HFFc6 (cell line): ENCODE data around the gene CELSR1. TPM values are rescaled to one million over a fixed set of nuclear protein-coding genes. Genes with fewer than 3 reads are reported as not detected.

Experiments
- DNase-seq: peaks from one replicate; pipeline ENCODE4 v3.0.0-alpha.2; 2018
- H3K27ac Mint-ChIP-seq: 2 replicates; pipeline ENCODE4 v1.8.0; 2020; ENCODE audit warnings: mild to moderate bottlenecking, mixed read lengths
- H3K27me3 Mint-ChIP-seq: 2 replicates; pipeline ENCODE4 v1.8.0; 2021; ENCODE audit warnings: mild to moderate bottlenecking, moderate library complexity, mixed read lengths; ENCODE audit not compliant: insufficient read depth
- H3K36me3 Mint-ChIP-seq: 2 replicates; pipeline ENCODE4 v1.8.0; 2021; ENCODE audit warnings: low read depth, mixed read lengths
- H3K4me1 Mint-ChIP-seq: 2 replicates; pipeline ENCODE4 v1.8.0; 2020; ENCODE audit warnings: low read depth, mixed read lengths
- H3K4me3 Mint-ChIP-seq: 2 replicates; pipeline ENCODE4 v1.8.0; 2020; ENCODE audit warnings: mild to moderate bottlenecking, moderate library complexity, mixed read lengths
- H3K9me3 Mint-ChIP-seq: 2 replicates; pipeline ENCODE4 v1.8.0; 2020; ENCODE audit warnings: mild to moderate bottlenecking, mixed read lengths
- CTCF ChIP-seq: fragments of 200-600 bp; sonication (generic); IDR thresholded peaks from 2 replicates; pipeline ENCODE4 v1.5.0; 2021; ENCODE audit warnings: antibody characterized with exemption, mild to moderate bottlenecking
- total RNA-seq, 6 experiments: library from RNA; stranded (reverse); fragmentation: NEBNext Ultra II Directional; extraction: Animal tissue kit (Norgen Biotek cat#: 25700); gene quantifications; 2 replicates in 1 of 6; 3 replicates in 5 of 6; pipeline ENCODE4 v1.2.3, GENCODE V29; 2021

The CELSR1 gene
- total RNA-seq, 6 experiments from 2014 or later: 4.7 to 8.2 (median 6.5) TPM

GRCh38 chr22:46340676-46341075 is 196.7 kb downstream of the CELSR1 start:
- peaks cover 10% of the 10 kb centered on the region for H3K4me1 Mint-ChIP-seq
- H3K36me3 Mint-ChIP-seq: peaks cover 16% of the 10 kb centered on the region; the same call in 1 of the 2 replicates
- H3K9me3 Mint-ChIP-seq: no peaks in the 10 kb centered on the region
- no peak overlapping the region for H3K27ac Mint-ChIP-seq
- DNase-seq: no peak
- no peak for TF ChIP-seq CTCF
- no peak overlapping the region for H3K4me3 Mint-ChIP-seq
- H3K27me3 Mint-ChIP-seq: peaks cover 7% of the 10 kb centered on the region

- H3K27ac Mint-ChIP-seq: no peak overlapping the region
- no peaks in the 10 kb centered on the region for H3K9me3 Mint-ChIP-seq
- DNase-seq: no peak
- no peak overlapping the region for H3K4me3 Mint-ChIP-seq
- H3K4me1 Mint-ChIP-seq: peaks cover 14% of the 10 kb centered on the region
- no peak for TF ChIP-seq CTCF
- H3K27me3 Mint-ChIP-seq: peaks cover 7% of the 10 kb centered on the region
- H3K36me3 Mint-ChIP-seq: peaks cover 16% of the 10 kb centered on the region; the same call in 1 of the 2 replicates
Observed at GRCh38 chr22:46339956-46340355, 197.5 kb downstream of the CELSR1 start.

GRCh38 chr22:46338636-46339035 is 198.8 kb downstream of the CELSR1 start:
- Mint-ChIP-seq H3K4me3 (no peak overlapping the region), H3K27me3 (peaks cover 6% of the 10 kb centered on the region; the same call in 1 of the 2 replicates), H3K4me1 (peaks cover 19% of the 10 kb centered on the region), H3K36me3 (peaks cover 22% of the 10 kb centered on the region; the same call in 1 of the 2 replicates), H3K9me3 (no peaks in the 10 kb centered on the region), H3K27ac (no peak overlapping the region)
- TF ChIP-seq CTCF: no peak
- no peak for DNase-seq

- H3K9me3 Mint-ChIP-seq: no peaks in the 10 kb centered on the region
- DNase-seq: no peak
- H3K27me3 Mint-ChIP-seq: peaks cover 6% of the 10 kb centered on the region; the same call in 1 of the 2 replicates
- TF ChIP-seq CTCF: no peak
- peaks cover 19% of the 10 kb centered on the region for H3K4me1 Mint-ChIP-seq
- 0 out of 2 replicates have a peak overlapping the region, but pooled peaks have one; percentile 22 for H3K4me3 Mint-ChIP-seq
- H3K27ac Mint-ChIP-seq: no peak overlapping the region
- peaks cover 25% of the 10 kb centered on the region; the same call in 1 of the 2 replicates for H3K36me3 Mint-ChIP-seq
Observed at GRCh38 chr22:46337870-46338269, 199.6 kb downstream of the CELSR1 start.

- Mint-ChIP-seq H3K36me3 (peaks cover 25% of the 10 kb centered on the region; the same call in 1 of the 2 replicates), H3K4me3 (peak overlapping the region; percentile 97), H3K9me3 (no peaks in the 10 kb centered on the region), H3K27me3 (peaks cover 6% of the 10 kb centered on the region; the same call in 1 of the 2 replicates), H3K27ac (peak overlapping the region; percentile 83), H3K4me1 (peaks cover 19% of the 10 kb centered on the region)
- peak; percentile 28 for DNase-seq
- TF ChIP-seq CTCF: no peak
Observed at GRCh38 chr22:46336119-46337078, 201.0 kb downstream of the CELSR1 start.
